22Rv1 (cell line): Measurements from ENCODE around the gene ITGB2.

Source experiments
- CTCF ChIP-seq: fragments of 450-650 bp; IDR thresholded peaks from 2 replicates; pipeline ENCODE4 v1.5.1; 2017; ENCODE audit warnings: mild to moderate bottlenecking
- ZFX ChIP-seq: fragments of 450-650 bp; IDR thresholded peaks from 2 replicates; pipeline ENCODE4 v1.6.1; 2017; ENCODE audit warnings: antibody characterized with exemption, borderline replicate concordance

- TF ChIP-seq CTCF (no peak), ZFX (no peak)
Measured at GRCh38 chr21:44848821-44849521, 71.7 kb downstream of the ITGB2 start.
